Progenitor cell of endocrine pancreas (in vitro differentiated cells): ENCODE data around the gene ERCC4. TPM values are rescaled to one million over a fixed set of nuclear protein-coding genes. Genes with fewer than 3 reads are reported as not detected.

ENCODE experiments used
- DNase-seq: peaks from one replicate; pipeline ENCODE4 v3.0.0; 2021; ENCODE audit warnings: low spot score; ENCODE audit not compliant: unreplicated experiment
- H3K27ac Mint-ChIP-seq: 2 replicates; pipeline ENCODE4 v1.8.0; 2021; ENCODE audit warnings: mild to moderate bottlenecking, moderate library complexity, mixed read lengths
- H3K27me3 Mint-ChIP-seq: 2 replicates; pipeline ENCODE4 v1.8.0; 2021; ENCODE audit warnings: mixed read lengths
- H3K36me3 Mint-ChIP-seq: 2 replicates; pipeline ENCODE4 v1.8.0; 2022; ENCODE audit warnings: mixed read lengths; ENCODE audit not compliant: insufficient read depth
- H3K4me1 Mint-ChIP-seq: 2 replicates; pipeline ENCODE4 v1.8.0; 2021; ENCODE audit warnings: low read depth, mixed read lengths
- H3K4me3 Mint-ChIP-seq: 2 replicates; pipeline ENCODE4 v1.8.0; 2021; ENCODE audit warnings: low read depth, mild to moderate bottlenecking, moderate library complexity, mixed read lengths
- H3K9me3 Mint-ChIP-seq: 2 replicates; pipeline ENCODE4 v1.8.0; 2021; ENCODE audit warnings: low read depth, mixed read lengths
- CTCF ChIP-seq: fragments of 200-600 bp; sonication (generic); IDR thresholded peaks from one replicate; pipeline ENCODE4 v1.5.0; 2021; ENCODE audit warnings: antibody characterized with exemption, mild to moderate bottlenecking; ENCODE audit not compliant: unreplicated experiment
- total RNA-seq: library from RNA; stranded (reverse); gene quantifications from 2 replicates; pipeline ENCODE4 v1.2.1, GENCODE V29; 2021

The ERCC4 gene
- total RNA-seq, 1 donor from 2014 or later = 19.3 TPM

GRCh38 chr16:13906168-13907089 is 13.5 kb upstream of the ERCC4 start:
- H3K4me3 Mint-ChIP-seq = no peak overlapping the region
- H3K27me3 Mint-ChIP-seq = peaks cover 3% of the 10 kb centered on the region
- H3K4me1 Mint-ChIP-seq = peaks cover 5% of the 10 kb centered on the region
- H3K27ac Mint-ChIP-seq = no peak overlapping the region
- H3K9me3 Mint-ChIP-seq = peaks cover 19% of the 10 kb centered on the region
- DNase-seq = no peak
- H3K36me3 Mint-ChIP-seq = no peaks in the 10 kb centered on the region
- TF ChIP-seq CTCF = no peak

- Mint-ChIP-seq H3K27ac (no peak overlapping the region), H3K4me1 (peaks cover 5% of the 10 kb centered on the region), H3K9me3 (peaks cover 20% of the 10 kb centered on the region), H3K4me3 (no peak overlapping the region), H3K36me3 (no peaks in the 10 kb centered on the region), H3K27me3 (peaks cover 3% of the 10 kb centered on the region)
- no peak for DNase-seq
- TF ChIP-seq CTCF = no peak
These were observed 12.5 kb upstream of the ERCC4 start for GRCh38 chr16:13907431-13907830.

GRCh38 chr16:13909069-13909468 is 10.9 kb upstream of the ERCC4 start:
- Mint-ChIP-seq H3K4me1 (peaks cover 5% of the 10 kb centered on the region), H3K4me3 (no peak overlapping the region), H3K27ac (no peak overlapping the region), H3K27me3 (peaks cover 3% of the 10 kb centered on the region), H3K36me3 (no peaks in the 10 kb centered on the region), H3K9me3 (peaks cover 21% of the 10 kb centered on the region)
- DNase-seq = no peak
- TF ChIP-seq CTCF = no peak

- H3K27ac Mint-ChIP-seq = peak overlapping the region; percentile 50
- peaks cover 5% of the 10 kb centered on the region for H3K4me1 Mint-ChIP-seq
- H3K9me3 Mint-ChIP-seq = peaks cover 21% of the 10 kb centered on the region
- peaks cover 3% of the 10 kb centered on the region for H3K27me3 Mint-ChIP-seq
- no peak for DNase-seq
- TF ChIP-seq CTCF = no peak
- no peaks in the 10 kb centered on the region for H3K36me3 Mint-ChIP-seq
- H3K4me3 Mint-ChIP-seq = no peak overlapping the region
These were observed 10.1 kb upstream of the ERCC4 start for GRCh38 chr16:13909872-13910303.

GRCh38 chr16:13911306-13911705 is 8.6 kb upstream of the ERCC4 start:
- H3K36me3 Mint-ChIP-seq = no peaks in the 10 kb centered on the region
- H3K27me3 Mint-ChIP-seq = peaks cover 3% of the 10 kb centered on the region
- H3K27ac Mint-ChIP-seq = no peak overlapping the region
- H3K4me3 Mint-ChIP-seq = no peak overlapping the region
- no peak for DNase-seq
- TF ChIP-seq CTCF = no peak
- H3K4me1 Mint-ChIP-seq = peaks cover 5% of the 10 kb centered on the region
- H3K9me3 Mint-ChIP-seq = peaks cover 13% of the 10 kb centered on the region
